GM12892 (cell line): ENCODE measurements around the gene SPON1.

Experiments
- POLR2A ChIP-seq: IDR thresholded peaks from 2 replicates; pipeline ENCODE4 v1.6.1; 2011; ENCODE audit warnings: low read depth, low read length, control low read depth
- POLR2AphosphoS5 ChIP-seq: IDR thresholded peaks from 2 replicates; pipeline ENCODE4 v1.6.1; 2011; ENCODE audit warnings: low read depth, low read length, control low read depth
- TAF1 ChIP-seq: IDR thresholded peaks from 2 replicates; pipeline ENCODE4 v1.6.1; 2011; ENCODE audit warnings: low read depth, mild to moderate bottlenecking, control low read depth, low read length, borderline replicate concordance

DNA sequence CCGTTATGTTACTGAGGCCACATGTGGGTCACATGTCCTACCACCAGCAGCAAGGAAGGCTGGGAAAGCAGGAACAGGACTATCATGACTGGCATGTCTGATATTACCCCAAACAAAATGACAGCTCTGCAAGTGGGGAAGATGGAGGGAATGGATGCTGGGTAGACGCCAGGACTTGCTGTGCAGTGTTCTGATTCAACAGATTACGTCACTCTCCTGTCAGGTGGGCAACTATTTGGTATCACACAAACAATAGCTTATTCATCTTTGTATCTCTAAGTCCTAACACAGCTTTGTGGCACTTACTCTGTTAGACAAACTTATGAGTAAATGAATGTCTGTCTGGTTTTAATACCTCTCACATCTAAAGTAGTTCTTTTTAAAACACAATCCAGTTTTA lies 105.2 kb downstream of the SPON1 start:
- TF ChIP-seq POLR2AphosphoS5, result no peak
- TF ChIP-seq POLR2A, result no peak
- no peak for TF ChIP-seq TAF1
